ENCODE measurements around the gene CDK10.

The CDK10 gene

GRCh38 chr16:89727406-89728120 lies 41.1 kb downstream of the CDK10 start:
- DNase-seq, result no peak
- in situ Hi-C loops (cut with MboI; ENCODE audit: low pct_unique_long_range_greater_than_20kb, low sequenced_read_pairs), result no loop called here

DNA sequence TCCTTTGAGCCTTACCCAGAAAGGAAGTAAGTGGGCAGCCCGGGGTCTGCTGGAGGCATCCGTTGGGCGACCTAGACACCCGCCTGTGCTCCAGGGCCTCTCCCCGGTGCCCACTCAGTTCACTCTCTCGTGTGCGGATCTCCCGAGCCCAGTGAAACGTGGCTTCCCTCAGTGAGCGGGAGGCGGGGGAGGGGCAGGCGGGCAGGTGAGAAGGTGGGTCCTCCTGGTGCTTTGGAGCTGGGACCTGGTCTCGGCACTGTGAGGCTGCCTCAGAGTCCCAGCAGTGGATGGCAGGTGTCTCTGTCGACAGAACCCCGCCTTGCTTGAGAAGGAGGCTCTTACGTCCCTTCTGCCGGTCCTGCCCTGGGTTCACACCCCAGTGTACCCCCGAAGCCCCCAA lies 42.8 kb downstream of the CDK10 start:
- DNase-seq, result no peak
- in situ Hi-C loops (cut with MboI; ENCODE audit: low pct_unique_long_range_greater_than_20kb, low sequenced_read_pairs), result no loop called here

DNA sequence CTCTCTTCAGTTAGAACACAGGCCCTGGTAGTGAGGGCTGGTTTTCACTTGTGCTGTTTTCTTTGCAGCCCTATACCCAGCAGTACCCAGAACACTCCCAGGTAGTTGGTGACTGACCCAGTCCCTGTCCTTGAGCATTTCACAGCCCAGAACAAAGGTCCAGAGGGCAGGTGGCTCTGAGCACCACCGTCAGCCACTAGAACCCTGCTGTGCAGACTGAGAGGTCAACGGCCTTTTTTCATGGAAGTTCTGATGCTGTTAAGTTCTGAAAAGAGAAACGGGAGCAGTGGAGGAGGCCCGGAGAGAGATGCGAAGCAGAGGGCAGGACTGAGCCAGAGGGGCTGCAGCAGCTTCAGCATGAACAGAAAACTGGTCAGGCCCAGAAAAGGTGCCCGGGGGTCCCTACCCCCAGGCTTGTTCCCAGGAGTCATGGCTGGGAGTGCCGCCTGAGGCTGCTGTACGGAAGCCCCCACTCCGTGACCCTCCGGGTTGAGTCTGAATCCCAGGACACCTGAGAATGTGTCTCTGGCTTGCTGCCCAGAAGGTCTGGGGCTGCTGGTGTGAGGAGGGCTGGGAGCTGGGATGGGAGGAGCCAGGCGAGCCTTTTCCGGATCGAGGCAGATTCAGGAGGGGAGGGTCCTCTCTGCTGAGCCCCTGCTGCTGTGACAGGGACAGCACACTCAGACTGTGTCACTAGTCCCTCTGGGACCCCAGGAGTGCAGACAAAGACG lies 43.5 kb downstream of the CDK10 start:
- no peak for DNase-seq
- in situ Hi-C loops (cut with MboI; ENCODE audit: low pct_unique_long_range_greater_than_20kb, low sequenced_read_pairs), result no loop called here

DNA sequence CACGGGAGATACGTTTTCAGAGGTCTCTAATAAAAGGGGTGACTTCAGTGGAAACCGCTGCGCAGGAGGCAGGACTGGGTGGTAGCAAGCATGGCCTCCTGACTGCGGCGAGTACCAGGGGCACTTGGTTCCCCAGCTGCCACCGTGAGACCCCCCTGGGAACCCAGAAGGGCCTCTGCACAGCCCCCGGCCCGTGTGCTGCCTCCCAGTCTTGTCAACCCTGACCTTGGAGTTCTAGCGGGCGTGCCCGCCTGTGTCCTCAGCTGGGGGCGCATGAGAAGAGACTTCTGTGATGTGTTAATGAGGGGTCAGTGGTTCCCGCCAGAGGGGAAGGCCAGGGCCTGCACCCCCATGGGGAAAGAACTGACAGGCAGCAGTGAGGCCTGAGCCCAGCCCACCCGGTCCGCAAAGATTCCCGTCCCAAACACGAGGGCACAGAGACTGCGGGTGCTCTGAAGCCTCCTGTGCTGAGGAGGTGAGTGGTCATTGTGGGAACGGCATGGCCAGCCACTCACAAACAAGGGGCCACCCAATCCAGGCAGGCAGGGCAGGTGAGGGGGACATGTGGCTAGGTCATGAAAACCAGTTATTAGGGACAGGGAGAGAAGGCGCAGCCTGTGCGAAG lies 44.2 kb downstream of the CDK10 start:
- DNase-seq, result no peak
- in situ Hi-C loops (cut with MboI; ENCODE audit: low pct_unique_long_range_greater_than_20kb, low sequenced_read_pairs), result no loop called here

DNA sequence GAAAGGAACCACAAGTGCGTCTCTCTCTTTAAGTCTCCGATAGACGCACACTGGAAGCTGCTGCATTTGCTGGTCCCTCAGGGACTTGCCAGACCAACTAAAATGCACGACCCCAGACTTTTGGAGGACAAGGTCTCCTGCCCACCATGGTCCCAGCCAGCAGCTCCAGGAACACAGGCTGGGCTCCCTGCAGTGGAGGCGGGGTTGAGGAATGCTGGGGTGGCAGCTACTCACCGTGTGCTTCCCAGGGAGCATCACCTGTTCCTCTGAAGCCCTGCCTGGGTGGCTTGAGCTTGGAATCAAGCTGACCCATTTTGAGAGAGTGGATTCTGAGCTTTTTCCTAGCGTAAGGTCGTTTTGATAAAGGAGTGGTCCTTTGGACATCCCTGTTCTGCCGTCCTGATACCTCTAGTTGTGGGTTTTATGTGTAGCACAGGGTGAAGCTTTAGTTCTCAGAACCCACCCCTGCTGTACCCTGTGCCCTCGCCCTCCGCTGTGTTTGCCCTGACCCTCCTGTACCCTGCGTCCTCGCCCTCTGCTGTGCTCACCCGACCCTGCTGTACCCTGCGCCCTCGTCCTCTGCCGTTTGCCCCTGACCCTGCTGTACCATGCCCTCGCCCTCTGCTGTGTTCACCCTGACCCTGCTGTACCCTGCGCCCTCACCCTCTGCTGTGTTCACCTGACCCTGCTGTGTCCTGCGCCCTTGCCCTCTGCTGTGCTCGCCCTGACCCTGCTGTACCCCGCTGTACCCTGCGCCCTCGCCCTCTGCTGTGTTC lies 45.8 kb downstream of the CDK10 start:
- no peak for DNase-seq
- in situ Hi-C loops (cut with MboI; ENCODE audit: low pct_unique_long_range_greater_than_20kb, low sequenced_read_pairs), result no loop called here

DNA sequence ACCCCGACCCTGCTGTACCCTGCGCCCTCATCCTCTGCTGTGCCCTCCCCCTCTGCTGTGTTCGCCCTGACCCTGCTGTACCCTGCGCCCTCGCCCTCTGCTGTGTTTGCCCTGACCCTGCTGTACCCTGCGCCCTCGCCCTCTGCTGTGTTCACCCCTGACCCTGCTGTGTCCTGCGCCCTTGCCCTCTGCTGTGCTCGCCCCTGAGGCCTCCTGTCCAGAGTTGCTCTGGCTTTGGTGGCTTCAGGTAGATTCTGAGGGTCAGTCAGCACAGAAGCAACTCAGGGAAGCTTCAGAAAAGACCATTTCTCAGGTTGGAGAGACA lies 46.4 kb downstream of the CDK10 start:
- in situ Hi-C loops (cut with MboI; ENCODE audit: low pct_unique_long_range_greater_than_20kb, low sequenced_read_pairs), result no loop called here
- DNase-seq, result no peak

DNA sequence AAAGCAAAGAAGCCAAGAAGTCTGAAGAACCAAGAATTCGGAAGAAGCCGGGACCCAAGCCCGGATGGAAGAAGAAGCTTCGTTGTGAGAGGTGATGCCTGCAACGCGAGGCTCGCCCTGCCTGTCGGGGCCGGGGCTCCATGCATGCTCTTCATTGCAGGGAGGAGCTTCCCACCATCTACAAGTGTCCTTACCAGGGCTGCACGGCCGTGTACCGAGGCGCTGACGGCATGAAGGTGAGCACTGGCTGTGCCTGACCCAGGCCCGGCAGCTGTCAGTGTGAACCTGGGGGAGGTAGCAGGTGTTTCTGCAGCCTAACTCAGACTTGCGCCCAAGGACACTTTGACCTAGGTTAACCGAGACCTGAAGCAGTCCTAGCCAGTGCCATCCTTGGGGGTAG lies 46.8 kb downstream of the CDK10 start:
- in situ Hi-C loops (cut with MboI; ENCODE audit: low pct_unique_long_range_greater_than_20kb, low sequenced_read_pairs), result no loop called here
- no peak for DNase-seq

DNA sequence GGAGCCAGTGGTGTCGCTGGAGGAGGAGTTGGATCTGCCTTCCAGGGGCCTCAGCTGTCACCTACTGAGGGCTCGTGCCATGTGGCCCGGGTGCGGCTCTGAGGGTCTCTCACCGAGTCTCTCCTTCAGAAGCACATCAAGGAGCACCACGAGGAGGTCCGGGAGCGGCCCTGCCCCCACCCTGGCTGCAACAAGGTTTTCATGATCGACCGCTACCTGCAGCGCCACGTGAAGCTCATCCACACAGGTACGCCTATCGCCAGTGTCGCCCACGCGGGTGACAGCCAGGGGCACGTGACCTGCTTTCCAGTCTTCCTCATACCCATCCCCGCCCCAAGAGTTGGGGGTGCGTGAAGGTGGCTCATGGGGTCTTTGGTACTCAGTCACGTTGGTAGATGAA lies 47.3 kb downstream of the CDK10 start:
- in situ Hi-C loops (cut with MboI; ENCODE audit: low pct_unique_long_range_greater_than_20kb, low sequenced_read_pairs), result no loop called here
- DNase-seq, result no peak

DNA sequence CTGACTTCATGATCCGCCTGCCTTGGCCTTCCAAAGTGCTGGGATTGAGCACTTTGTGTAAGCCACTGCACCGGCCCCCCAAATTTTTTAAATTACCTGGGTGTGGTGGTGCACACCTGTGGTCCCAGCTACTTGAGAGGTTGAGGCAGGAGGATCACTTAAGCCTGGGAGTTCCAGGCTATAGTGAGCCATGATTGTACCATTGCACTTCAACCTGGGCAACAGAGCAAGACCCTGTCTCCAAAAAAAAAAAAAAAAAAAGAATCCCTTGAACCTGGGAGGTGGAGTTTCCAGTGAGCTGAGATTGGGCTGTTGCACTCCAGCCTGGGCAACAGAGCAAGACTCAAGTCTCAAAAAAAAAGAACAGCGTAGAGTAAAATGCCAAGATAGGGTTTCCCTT lies 50.1 kb downstream of the CDK10 start:
- no peak for DNase-seq
- in situ Hi-C loops (cut with MboI; ENCODE audit: low pct_unique_long_range_greater_than_20kb, low sequenced_read_pairs), result no loop called here

DNA sequence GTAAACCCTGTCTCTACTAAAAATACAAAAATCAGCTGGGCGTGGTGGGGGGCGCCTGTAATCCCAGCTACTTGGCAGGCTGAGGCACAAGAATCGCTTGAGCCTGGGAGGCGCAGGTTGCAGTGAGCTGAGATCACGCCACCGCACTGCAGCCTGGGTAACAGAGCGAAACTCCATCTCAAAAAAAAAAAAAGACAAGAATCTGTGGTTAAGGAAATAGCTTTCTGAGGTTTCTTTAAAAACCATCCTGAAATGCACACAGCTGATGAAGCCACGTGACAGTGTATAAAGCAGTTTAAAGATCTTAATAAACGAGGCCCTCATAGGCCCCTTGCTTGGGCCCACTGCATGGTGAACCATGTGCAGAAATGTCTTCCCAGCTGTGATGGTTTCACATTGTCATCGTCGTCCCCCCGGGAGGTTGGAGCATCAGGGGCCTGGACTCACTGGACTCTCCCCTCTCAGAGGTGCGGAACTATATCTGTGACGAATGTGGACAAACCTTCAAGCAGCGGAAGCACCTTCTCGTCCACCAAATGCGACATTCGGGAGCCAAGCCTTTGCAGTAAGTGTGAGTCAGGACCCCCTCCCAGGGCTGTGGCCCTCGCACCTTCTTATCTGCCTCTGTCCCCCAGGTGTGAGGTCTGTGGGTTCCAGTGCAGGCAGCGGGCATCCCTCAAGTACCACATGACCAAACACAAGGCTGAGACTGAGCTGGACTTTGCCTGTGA lies 51.0 kb downstream of the CDK10 start:
- in situ Hi-C loops (cut with MboI; ENCODE audit: low pct_unique_long_range_greater_than_20kb, low sequenced_read_pairs), result no loop called here
- DNase-seq, result no peak

DNA sequence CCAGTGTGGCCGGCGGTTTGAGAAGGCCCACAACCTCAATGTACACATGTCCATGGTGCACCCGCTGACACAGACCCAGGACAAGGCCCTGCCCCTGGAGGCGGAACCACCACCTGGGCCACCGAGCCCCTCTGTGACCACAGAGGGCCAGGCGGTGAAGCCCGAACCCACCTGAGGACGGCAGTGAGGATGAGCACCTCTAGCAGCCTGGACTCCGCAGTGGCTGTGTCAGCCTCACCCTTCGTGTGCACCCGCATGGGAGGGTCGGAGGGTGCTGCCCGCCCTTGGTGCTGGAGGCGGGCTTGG lies 51.5 kb downstream of the CDK10 start:
- in situ Hi-C loops (cut with MboI; ENCODE audit: low pct_unique_long_range_greater_than_20kb, low sequenced_read_pairs), result no loop called here
- DNase-seq, result no peak

DNA sequence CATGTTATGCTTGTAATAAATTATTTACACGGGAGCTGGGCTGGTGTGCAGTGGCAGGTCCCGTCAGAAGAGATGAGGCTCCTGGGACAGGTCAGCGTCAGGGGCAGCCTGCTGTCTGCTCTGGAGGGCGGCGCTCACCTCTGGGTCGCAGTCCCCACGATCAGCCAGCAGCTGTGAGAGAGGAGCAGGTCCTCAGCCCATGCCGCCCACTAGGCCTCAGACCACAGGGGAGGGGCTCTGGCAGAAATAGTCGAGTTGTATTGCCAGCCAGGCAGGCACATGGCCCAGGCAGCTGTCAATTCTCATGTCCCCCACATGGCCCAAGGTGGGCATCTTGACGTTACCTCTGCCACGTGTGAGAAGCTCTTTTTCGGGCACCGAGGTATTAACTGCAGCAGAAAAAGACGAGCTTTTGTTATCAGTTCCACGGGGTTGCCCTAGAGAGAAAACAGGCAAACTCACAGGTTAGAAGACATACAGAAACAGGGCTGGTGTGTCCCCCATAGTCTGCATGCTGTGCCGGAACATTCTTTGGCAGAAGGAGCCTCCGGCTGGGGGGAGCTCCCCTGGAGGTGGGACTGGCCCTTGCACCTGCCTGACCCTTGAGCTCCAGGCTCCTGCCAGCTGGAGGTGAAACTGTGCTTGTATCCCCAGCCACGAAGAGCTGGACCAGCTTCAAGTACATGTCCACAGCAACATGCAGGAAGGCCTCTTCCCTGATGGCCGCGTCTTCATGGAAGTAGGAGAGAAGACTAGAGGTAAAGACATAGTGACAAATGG lies 52.2 kb downstream of the CDK10 start:
- in situ Hi-C loops (cut with MboI; ENCODE audit: low pct_unique_long_range_greater_than_20kb, low sequenced_read_pairs), result no loop called here
- no peak for DNase-seq

GRCh38 chr16:89739383-89739782 lies 52.9 kb downstream of the CDK10 start:
- in situ Hi-C loops (cut with MboI; ENCODE audit: low pct_unique_long_range_greater_than_20kb, low sequenced_read_pairs), result no loop called here
- DNase-seq, result no peak

DNA sequence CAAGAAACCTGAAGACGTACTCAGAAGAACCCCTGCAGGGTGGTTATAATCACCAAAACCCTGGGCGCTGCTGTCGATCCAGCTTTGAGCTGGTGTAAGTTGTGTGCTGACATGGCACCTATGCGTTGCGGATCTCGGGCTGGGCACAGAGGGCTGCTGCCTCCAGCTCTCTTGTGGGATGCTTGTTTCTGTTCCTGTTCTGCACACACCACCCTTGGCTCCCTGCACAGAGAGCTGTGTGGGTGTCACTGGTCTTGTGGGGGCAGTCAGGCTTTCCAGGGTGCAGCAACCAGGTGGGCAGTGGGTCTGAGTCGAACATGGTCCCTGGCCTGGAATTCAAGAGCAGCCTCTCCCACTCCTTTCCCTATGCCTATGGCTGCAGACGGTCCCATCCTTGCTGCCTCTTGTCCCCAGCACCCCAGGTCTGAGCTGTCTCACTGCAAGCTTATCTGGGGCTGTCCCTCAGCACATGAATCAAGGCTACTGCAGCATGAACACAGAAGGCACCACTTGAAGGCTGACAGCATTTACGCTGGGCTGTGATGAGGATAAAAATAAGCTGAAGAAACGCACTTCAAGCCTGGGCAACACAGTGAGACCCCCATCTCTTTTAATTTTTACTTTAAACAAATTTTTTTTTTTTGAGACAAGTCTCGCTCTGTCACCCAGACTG lies 55.0 kb downstream of the CDK10 start:
- no peak for DNase-seq
- in situ Hi-C loops (cut with MboI; ENCODE audit: low pct_unique_long_range_greater_than_20kb, low sequenced_read_pairs), result no loop called here

GRCh38 chr16:89742948-89743347 lies 56.5 kb downstream of the CDK10 start:
- in situ Hi-C loops (cut with MboI; ENCODE audit: low pct_unique_long_range_greater_than_20kb, low sequenced_read_pairs), result no loop called here
- no peak for DNase-seq

- in situ Hi-C loops (cut with MboI; ENCODE audit: low pct_unique_long_range_greater_than_20kb, low sequenced_read_pairs), result no loop called here
- no peak for DNase-seq
Measured at GRCh38 chr16:89744813-89745212, 58.3 kb downstream of the CDK10 start.

Data from KBM-7 (cell line).